IPS-NIHi7 (cell line): Measurements from ENCODE around the gene TAF10.
A peak's percentile ranks its signal among the peaks of the same experiment; 100 is the strongest.

Source experiments
- DNase-seq: peaks from one replicate; pipeline ENCODE4 v3.0.0; 2012; ENCODE audit warnings: mixed read lengths; ENCODE audit errors: extremely low spot score

The TAF10 gene

GRCh38 chr11:6625156-6625831 is 13.3 kb upstream of the TAF10 start:
- DNase-seq = no peak

- no peak for DNase-seq
These were observed 11.7 kb upstream of the TAF10 start for GRCh38 chr11:6623391-6624363.

GRCh38 chr11:6622261-6623171 is 10.5 kb upstream of the TAF10 start:
- DNase-seq = no peak

GRCh38 chr11:6621711-6622211 is 9.7 kb upstream of the TAF10 start:
- no peak for DNase-seq

GRCh38 chr11:6620636-6621035 is 8.6 kb upstream of the TAF10 start:
- DNase-seq = no peak

- DNase-seq = peak; percentile 99
These were observed 7.2 kb upstream of the TAF10 start, which contains the start of gene TPP1 for GRCh38 chr11:6619004-6619745. TSS of gene TPP1 (minus strand) at chr11:6619422. CDS start at chr11:6619400, 22 bp downstream.

GRCh38 chr11:6618117-6619003 is 6.3 kb upstream of the TAF10 start:
- no peak for DNase-seq

- no peak for DNase-seq
These were observed 5.3 kb upstream of the TAF10 start for GRCh38 chr11:6617315-6617781.

- no peak for DNase-seq
These were observed 4.7 kb upstream of the TAF10 start for GRCh38 chr11:6616596-6617250.

GRCh38 chr11:6615882-6616585 is 4.0 kb upstream of the TAF10 start:
- DNase-seq = no peak

- no peak for DNase-seq
These were observed 3.0 kb upstream of the TAF10 start for GRCh38 chr11:6615046-6615445.

GRCh38 chr11:6614446-6614845 is 2.4 kb upstream of the TAF10 start:
- no peak for DNase-seq

- DNase-seq = no peak
These were observed 1.5 kb upstream of the TAF10 start for GRCh38 chr11:6613496-6613895.

GRCh38 chr11:6611963-6612212 is 128 bp downstream of the TAF10 start:
- no peak for DNase-seq

- no peak for DNase-seq
These were observed 689 bp downstream of the TAF10 start for GRCh38 chr11:6611092-6611962.

- no peak for DNase-seq
These were observed 1.4 kb downstream of the TAF10 start for GRCh38 chr11:6610591-6610990.

- DNase-seq = no peak
These were observed 2.5 kb downstream of the TAF10 start for GRCh38 chr11:6609502-6610015.
